HG03571 (cell line): ENCODE data around the gene IL3.
A peak's percentile ranks its signal among the peaks of the same experiment; 100 is the strongest.
"Not testable (repeated sequence)": the region's sequence is repeated elsewhere in the genome, so short reads cannot be mapped to it uniquely, and the experiment has no call there.

Source experiments
- ATAC-seq: cut with Tn5 transposase; IDR thresholded peaks from one replicate; pipeline ENCODE4 v1.9.1; 2021; ENCODE audit not compliant: unreplicated experiment

The IL3 gene

GRCh38 chr5:132093271-132093670 is 32.8 kb downstream of the IL3 start:
- ATAC-seq: no peak

- ATAC-seq: no peak
Measured at GRCh38 chr5:132094393-132095076, 34.1 kb downstream of the IL3 start.

GRCh38 chr5:132095077-132095410 is 34.6 kb downstream of the IL3 start:
- ATAC-seq: no peak

GRCh38 chr5:132095424-132095972 is 35.0 kb downstream of the IL3 start:
- no peak for ATAC-seq

- ATAC-seq: no peak
Measured at GRCh38 chr5:132096904-132097303, 36.4 kb downstream of the IL3 start.

- no peak for ATAC-seq
Measured at GRCh38 chr5:132098151-132098594, 37.7 kb downstream of the IL3 start.

GRCh38 chr5:132098621-132099020 is 38.2 kb downstream of the IL3 start:
- ATAC-seq: no peak

GRCh38 chr5:132099076-132099748 is 38.8 kb downstream of the IL3 start:
- ATAC-seq: peak; percentile 40

- no peak for ATAC-seq
Measured at GRCh38 chr5:132099905-132100304, 39.5 kb downstream of the IL3 start.

GRCh38 chr5:132100672-132101261 is 40.3 kb downstream of the IL3 start:
- no peak for ATAC-seq

- ATAC-seq: no peak
Measured at GRCh38 chr5:132101385-132101880, 41.0 kb downstream of the IL3 start.

- no peak for ATAC-seq
Measured at GRCh38 chr5:132102101-132102701, 41.7 kb downstream of the IL3 start.

- ATAC-seq: no peak
Measured at GRCh38 chr5:132102944-132103331, 42.5 kb downstream of the IL3 start.

GRCh38 chr5:132103332-132103951 is 43.0 kb downstream of the IL3 start:
- ATAC-seq: peak; percentile 69

- ATAC-seq: peak; percentile 11
Measured at GRCh38 chr5:132103969-132104391, 43.5 kb downstream of the IL3 start.

- no peak for ATAC-seq
Measured at GRCh38 chr5:132104556-132104955, 44.1 kb downstream of the IL3 start.

GRCh38 chr5:132105688-132106087 is 45.2 kb downstream of the IL3 start:
- ATAC-seq: no peak

GRCh38 chr5:132108495-132108894 is 48.0 kb downstream of the IL3 start:
- not testable (repeated sequence) for ATAC-seq

- not testable (repeated sequence) for ATAC-seq
Measured at GRCh38 chr5:132108957-132109356, 48.5 kb downstream of the IL3 start.

- no peak for ATAC-seq
Measured at GRCh38 chr5:132109494-132110053, 49.1 kb downstream of the IL3 start.

GRCh38 chr5:132110195-132110594 is 49.7 kb downstream of the IL3 start:
- no peak for ATAC-seq
